ENCODE data around the gene SUPT3H. TPM values are rescaled to one million over a fixed set of nuclear protein-coding genes. Genes with fewer than 3 reads are reported as not detected.

The SUPT3H gene
- polyA plus RNA-seq, 4 donors: 19.3 to 24.0 (median 23.2) TPM

GRCh38 chr6:44969446-44970185, 408.1 kb downstream of the SUPT3H start:
- DNase-seq (ENCODE audit: low read depth in 4 of 4, low spot score in 3 of 4): no peak

DNA sequence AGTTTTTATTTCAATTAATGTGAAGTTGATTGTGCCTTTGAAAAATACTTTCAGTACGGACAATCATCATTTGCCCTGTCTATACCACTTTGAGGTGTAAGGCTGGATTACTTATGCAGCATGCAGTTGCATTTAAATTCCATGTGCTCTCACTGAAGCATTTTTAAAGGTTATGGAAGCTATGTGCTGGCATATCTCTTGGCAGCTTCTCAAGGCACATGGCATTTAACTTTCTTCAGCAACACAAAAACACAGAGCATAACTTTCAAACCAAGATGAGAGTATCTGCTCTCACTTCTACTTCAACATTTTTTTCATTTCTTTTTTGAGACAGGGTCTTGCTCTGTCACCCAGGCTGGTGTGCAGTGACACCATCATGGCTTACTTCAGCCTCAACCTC, 410.3 kb downstream of the SUPT3H start:
- DNase-seq (ENCODE audit: low read depth in 4 of 4, low spot score in 3 of 4): no peak

GRCh38 chr6:44966449-44967092, 411.2 kb downstream of the SUPT3H start:
- DNase-seq (ENCODE audit: low read depth in 4 of 4, low spot score in 3 of 4): no peak

DNA sequence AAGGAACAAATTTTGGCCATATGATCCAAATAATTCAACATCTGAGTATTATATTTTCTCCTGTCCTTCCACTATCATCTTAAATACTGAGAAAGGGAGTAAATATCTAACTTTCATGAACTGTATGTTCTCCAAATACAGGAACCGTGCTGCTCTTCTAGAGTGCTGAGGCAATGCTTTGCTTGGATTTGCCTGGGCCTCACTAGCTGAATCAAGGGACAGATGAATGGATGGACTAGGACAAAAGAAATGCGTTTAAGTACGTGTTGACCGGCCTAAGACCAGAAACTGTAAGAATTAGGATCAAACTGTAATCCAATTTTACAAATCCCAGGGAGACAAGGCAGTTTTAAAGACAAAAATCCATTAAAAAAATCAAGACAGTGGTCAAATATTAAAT, 412.0 kb downstream of the SUPT3H start:
- no peak for DNase-seq (ENCODE audit: low read depth in 4 of 4, low spot score in 3 of 4)

GRCh38 chr6:44960898-44961297, 416.8 kb downstream of the SUPT3H start:
- DNase-seq (ENCODE audit: low read depth in 4 of 4, low spot score in 3 of 4): no peak

DNA sequence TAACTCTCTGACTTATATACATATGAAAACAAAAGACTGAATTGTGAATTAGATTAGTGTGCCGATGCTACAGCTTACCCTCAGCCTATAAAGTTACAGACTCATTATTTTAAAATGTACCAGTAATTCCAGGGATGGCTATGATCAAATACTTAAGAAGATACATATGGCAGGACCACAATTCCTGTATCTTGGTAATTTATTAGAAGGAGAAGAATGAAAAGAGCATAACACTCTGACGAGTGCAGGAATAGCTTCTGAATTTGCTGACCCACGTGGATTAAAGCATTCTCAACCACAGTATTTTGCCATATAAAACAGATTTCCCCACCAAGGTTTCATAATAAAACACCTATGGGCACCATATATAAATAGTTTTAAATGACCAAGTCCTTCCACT, 418.1 kb downstream of the SUPT3H start:
- no peak for DNase-seq (ENCODE audit: low read depth in 4 of 4, low spot score in 3 of 4)

DNA sequence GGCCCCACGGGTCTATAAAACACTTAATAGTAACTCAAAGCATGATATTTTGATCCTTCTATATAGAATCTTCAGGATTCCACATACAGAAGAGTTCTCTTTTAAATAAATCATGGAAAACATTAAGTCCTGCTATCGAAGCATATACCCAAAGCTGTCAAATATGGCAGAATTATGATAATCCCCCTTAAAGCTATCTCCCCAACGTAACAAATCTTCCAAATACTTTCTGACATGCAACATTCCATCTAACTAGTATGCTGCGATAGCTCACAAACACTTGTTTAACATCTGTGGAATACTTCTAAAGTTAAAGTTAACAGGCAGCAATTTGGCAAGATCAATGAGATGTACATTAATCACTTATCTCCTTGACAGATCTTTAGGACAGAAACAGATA, 420.6 kb downstream of the SUPT3H start:
- no peak for DNase-seq (ENCODE audit: low read depth in 4 of 4, low spot score in 3 of 4)

DNA sequence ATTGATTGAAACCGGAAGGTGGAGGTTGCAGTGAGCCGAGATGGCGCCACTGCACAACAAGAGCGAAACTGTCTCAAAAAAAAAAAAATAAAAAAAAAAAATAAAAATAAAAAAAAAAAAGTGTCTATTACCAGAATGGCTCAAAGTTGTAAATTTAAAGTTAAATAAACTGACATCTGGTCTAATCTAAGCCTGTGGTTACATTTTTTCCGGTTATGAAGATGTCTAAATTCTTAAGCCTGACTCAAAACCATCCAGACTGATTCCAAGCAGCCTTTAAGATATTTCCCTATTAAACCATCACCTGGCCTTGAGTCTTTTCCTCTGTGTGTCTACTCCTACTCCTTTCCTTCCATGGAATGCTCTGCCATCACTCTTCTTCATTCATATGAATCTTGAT, 421.3 kb downstream of the SUPT3H start:
- no peak for DNase-seq (ENCODE audit: low read depth in 4 of 4, low spot score in 3 of 4)

DNA sequence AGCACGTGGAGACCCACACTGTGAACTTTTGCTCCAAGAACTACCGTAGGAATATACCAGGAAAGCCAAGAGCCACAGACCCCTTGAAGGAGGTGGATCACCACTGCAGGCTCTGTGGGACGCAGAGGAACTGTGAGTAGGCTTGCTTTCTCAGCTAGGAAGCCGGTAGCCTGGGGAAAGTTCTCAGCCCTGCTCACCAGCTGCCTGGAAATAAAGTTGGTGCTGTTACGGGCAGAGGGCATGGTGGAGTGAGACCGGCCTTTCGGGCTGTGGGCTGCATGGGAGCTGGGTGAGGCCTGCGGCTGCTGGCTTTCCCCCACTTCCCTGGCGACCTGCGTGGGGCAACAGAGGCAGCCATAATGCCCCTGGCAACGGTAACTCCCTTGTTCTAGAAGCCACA, 422.6 kb downstream of the SUPT3H start:
- no peak for DNase-seq (ENCODE audit: low read depth in 4 of 4, low spot score in 3 of 4)

- DNase-seq (ENCODE audit: low read depth in 4 of 4, low spot score in 3 of 4): no peak
These were observed 423.5 kb downstream of the SUPT3H start for GRCh38 chr6:44954281-44954680.

GRCh38 chr6:44951253-44951747, 426.4 kb downstream of the SUPT3H start:
- no peak for DNase-seq (ENCODE audit: low read depth in 4 of 4, low spot score in 3 of 4)

- DNase-seq (ENCODE audit: low read depth in 4 of 4, low spot score in 3 of 4): no peak
These were observed 428.0 kb downstream of the SUPT3H start for GRCh38 chr6:44949596-44950201.

DNA sequence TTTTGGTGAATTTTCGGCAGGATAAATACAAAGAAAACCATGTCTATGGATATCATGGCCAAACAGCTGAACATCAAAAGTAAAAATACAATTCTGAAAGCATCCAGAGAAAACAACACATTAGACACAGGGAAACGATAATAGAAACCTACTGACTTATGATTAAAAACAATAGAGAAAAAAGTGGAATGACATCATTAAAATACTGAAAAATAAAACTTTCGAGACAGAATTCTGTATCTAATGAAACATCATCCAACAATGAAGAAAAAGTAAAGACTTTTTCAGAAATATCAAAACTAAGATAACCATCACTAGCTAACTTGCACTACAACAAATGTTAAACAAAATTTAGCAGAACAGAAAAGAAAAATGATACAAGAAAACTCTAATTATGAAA, 434.2 kb downstream of the SUPT3H start:
- no peak for DNase-seq (ENCODE audit: low read depth in 4 of 4, low spot score in 3 of 4)

DNA sequence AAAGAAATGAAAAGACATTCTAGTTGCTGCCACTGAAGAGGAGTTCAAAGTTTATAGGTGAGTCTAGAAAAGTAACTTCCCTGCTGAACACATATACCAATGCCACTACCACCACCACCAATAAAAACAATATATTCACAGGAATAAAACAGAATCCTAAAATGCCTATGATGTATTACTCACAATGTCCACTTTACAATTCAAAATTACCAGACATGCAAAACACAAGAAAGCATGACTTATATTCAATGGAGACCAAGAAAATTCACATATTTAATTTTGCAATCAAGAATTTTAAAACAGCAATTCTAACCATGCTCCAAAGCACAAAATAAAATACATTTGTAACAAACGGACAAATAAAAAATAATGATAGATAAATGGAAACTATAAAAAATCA, 434.9 kb downstream of the SUPT3H start:
- DNase-seq (ENCODE audit: low read depth in 4 of 4, low spot score in 3 of 4): no peak

DNA sequence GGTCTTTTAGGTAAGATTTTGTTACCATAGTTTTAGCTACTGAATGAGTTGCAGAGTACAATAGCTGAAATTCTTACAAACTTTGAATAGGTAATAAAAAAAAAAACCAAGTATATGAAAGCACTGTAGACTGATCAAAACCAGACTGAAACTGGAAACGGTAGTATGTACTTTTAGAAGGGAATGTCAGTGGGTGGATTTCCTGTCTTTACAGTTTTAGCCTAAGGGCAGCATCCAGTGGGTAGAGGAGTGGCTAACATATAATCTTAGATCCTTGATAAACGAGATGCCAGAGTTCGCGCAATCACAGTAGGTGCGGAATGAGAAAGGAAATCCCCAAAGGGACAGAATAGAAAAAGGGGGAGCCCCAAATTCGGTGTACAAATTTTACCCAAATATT, 435.5 kb downstream of the SUPT3H start:
- no peak for DNase-seq (ENCODE audit: low read depth in 4 of 4, low spot score in 3 of 4)

- DNase-seq (ENCODE audit: low read depth in 4 of 4, low spot score in 3 of 4): no peak
These were observed 437.4 kb downstream of the SUPT3H start for GRCh38 chr6:44940367-44940766.

DNA sequence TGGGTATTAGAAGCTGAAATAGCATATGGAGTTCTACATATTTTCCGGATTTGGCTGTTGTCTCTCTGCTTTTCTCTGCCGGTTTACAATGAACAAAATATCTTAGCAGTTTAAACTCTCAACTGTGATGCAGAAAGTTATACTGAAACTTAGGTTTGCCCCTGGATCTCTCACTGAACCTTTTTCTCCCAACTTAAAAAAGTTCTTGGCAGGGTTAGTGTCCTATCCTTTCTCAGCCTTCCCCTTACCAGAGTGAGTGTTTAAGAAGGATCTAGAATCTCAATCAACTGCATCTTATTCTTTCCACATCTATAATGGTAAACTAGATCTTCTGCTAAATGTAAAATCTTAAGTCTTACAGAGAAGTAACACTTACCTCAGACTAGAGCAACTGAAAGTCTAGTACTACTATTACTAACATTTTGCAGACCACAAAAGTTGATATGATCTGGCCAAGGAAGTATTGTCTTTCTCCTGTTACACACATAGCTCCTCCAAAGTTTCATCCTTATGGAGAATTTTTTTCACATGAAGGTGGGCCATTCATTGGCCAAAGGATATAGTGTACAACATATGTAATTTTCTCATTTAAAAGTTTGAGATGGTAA, 441.9 kb downstream of the SUPT3H start:
- no peak for DNase-seq (ENCODE audit: low read depth in 4 of 4, low spot score in 3 of 4)

GRCh38 chr6:44933108-44933507, 444.6 kb downstream of the SUPT3H start:
- no peak for DNase-seq (ENCODE audit: low read depth in 4 of 4, low spot score in 3 of 4)

DNA sequence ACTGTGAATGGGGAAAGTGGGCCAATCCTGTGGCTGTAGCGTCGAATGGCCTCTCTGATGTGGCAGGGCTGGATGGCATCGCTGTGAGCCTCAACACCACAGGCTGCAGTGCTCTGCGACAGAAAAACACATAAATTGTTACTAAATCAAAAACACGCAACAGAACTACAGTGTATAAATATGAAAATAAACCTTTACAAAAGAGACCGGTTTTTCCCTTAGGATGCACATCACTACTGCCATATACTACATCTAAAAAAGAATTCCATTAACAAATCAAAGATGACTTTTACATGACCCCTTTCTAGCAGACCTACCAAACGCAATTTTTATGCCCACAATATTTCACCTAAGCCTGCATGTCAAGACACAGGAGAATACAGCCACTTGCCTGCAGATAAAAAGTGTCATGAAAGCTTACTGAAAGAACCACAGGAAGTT, 445.1 kb downstream of the SUPT3H start:
- no peak for DNase-seq (ENCODE audit: low read depth in 4 of 4, low spot score in 3 of 4)

DNA sequence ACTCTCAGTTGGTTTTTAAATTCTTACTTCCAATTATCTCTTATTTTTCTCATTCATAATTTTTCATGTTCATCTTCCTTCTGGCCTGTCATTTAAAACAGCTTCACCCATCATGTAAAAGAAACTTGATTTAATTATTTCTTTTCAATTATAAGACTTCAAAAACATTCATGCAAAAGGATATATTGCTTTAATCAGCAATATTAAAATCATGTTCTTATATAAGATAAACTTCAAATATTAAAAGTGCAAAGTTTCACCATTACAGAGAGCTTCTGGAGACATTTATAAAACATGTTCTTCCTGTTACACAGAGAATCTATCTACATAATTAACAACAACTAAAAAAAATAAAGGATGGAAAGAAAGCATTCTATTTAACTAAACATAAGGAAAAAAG, 446.3 kb downstream of the SUPT3H start:
- no peak for DNase-seq (ENCODE audit: low read depth in 4 of 4, low spot score in 3 of 4)

DNA sequence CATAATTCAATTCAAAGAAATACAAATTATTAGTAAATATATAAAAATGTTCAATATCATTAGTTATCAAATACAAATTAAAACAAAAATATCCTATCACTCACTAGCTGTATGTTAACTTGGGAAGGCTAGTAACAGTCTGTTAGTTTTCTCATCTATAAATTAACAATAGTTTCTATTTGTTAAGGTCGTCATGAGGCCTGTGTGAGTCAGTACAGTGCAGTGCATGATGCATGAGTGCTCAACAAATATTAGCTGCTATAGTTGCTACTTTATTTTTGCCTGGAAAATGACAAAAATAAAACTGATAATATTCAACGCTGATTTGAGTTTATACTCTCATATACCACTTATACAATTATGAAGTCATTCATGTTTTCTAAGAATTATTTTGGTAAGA, 451.2 kb downstream of the SUPT3H start:
- no peak for DNase-seq (ENCODE audit: low read depth in 4 of 4, low spot score in 3 of 4)
